MM.1S (cell line): ENCODE results near the gene CDKL4.

Experiments used
- EZH2 ChIP-seq: fragments of 300-600 bp; sonication (generic); optimal IDR thresholded peaks from 2 replicates; pipeline ENCODE3; 2017; ENCODE audit warnings: low read depth, mild to moderate bottlenecking, antibody characterized with exemption, low read length, mixed read lengths
- EZH2phosphoT487 ChIP-seq: fragments of 300-600 bp; sonication (generic); IDR thresholded peaks from 2 replicates; pipeline ENCODE4 v1.6.1; 2018; ENCODE audit warnings: antibody characterized with exemption, low read length
- TF ChIP-seq, protein P1 (sequence below): fragments of 300-600 bp; sonication (generic); IDR thresholded peaks from 2 replicates; pipeline ENCODE4 v1.5.1; 2016; ENCODE audit warnings: antibody characterized with exemption, low read length, mixed read lengths

DNA sequence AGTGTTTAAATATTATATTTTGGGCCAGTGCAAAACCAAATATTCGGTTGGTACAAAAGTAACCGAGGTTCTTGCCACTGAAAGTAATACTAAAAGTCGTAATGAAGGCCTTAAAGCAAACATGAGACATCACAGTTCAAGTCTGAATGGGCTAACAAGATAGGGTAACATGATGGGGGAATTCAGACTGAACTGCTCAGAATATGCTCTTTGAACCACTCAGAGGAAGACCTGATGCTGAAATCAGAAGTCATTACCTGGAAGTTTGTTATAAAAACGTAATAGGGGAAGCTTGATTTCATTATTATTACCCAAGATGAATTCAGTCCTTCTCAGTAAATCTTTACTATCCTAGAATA is 26.6 kb downstream of the CDKL4 start:
- TF ChIP-seq EZH2 (no peak), EZH2phosphoT487 (no peak)
- TF ChIP-seq, protein P1, sequence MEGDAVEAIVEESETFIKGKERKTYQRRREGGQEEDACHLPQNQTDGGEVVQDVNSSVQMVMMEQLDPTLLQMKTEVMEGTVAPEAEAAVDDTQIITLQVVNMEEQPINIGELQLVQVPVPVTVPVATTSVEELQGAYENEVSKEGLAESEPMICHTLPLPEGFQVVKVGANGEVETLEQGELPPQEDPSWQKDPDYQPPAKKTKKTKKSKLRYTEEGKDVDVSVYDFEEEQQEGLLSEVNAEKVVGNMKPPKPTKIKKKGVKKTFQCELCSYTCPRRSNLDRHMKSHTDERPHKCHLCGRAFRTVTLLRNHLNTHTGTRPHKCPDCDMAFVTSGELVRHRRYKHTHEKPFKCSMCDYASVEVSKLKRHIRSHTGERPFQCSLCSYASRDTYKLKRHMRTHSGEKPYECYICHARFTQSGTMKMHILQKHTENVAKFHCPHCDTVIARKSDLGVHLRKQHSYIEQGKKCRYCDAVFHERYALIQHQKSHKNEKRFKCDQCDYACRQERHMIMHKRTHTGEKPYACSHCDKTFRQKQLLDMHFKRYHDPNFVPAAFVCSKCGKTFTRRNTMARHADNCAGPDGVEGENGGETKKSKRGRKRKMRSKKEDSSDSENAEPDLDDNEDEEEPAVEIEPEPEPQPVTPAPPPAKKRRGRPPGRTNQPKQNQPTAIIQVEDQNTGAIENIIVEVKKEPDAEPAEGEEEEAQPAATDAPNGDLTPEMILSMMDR: no peak
